Measurements from ENCODE around the gene CHGA.
A peak's percentile ranks its signal among the peaks of the same experiment; 100 is the strongest.

The CHGA gene

GRCh38 chr14:92906420-92906819, 16.5 kb upstream of the CHGA start:
- no peak for DNase-seq

GRCh38 chr14:92906823-92907222, 16.1 kb upstream of the CHGA start:
- DNase-seq = no peak

- DNase-seq = no peak
Measured at GRCh38 chr14:92907316-92907911, 15.5 kb upstream of the CHGA start.

- peak; percentile 35 for DNase-seq
Measured at GRCh38 chr14:92914087-92914656, 8.8 kb upstream of the CHGA start.

- no peak for DNase-seq
Measured at GRCh38 chr14:92916201-92916600, 6.7 kb upstream of the CHGA start.

- no peak for DNase-seq
Measured at GRCh38 chr14:92917041-92917940, 5.7 kb upstream of the CHGA start.

- DNase-seq = no peak
Measured at GRCh38 chr14:92917956-92918355, 5.0 kb upstream of the CHGA start.

GRCh38 chr14:92920001-92920400, 2.9 kb upstream of the CHGA start:
- DNase-seq = no peak

- DNase-seq = no peak
Measured at GRCh38 chr14:92922155-92922735, 705 bp upstream of the CHGA start.

GRCh38 chr14:92923744-92924103, 774 bp downstream of the CHGA start:
- no peak for DNase-seq

- DNase-seq = no peak
Measured at GRCh38 chr14:92924247-92924646, 1.3 kb downstream of the CHGA start.

GRCh38 chr14:92925446-92925845, 2.5 kb downstream of the CHGA start:
- DNase-seq = no peak

- DNase-seq = no peak
Measured at GRCh38 chr14:92926180-92926845, 3.4 kb downstream of the CHGA start.

- no peak for DNase-seq
Measured at GRCh38 chr14:92926931-92927330, 4.0 kb downstream of the CHGA start.

- no peak for DNase-seq
Measured at GRCh38 chr14:92927349-92928257, 4.7 kb downstream of the CHGA start.

- no peak for DNase-seq
Measured at GRCh38 chr14:92928258-92928629, 5.3 kb downstream of the CHGA start.

GRCh38 chr14:92928961-92929688, 6.2 kb downstream of the CHGA start:
- DNase-seq = no peak

GRCh38 chr14:92929689-92930608, 7.0 kb downstream of the CHGA start:
- DNase-seq = no peak

GRCh38 chr14:92930737-92931602, 8.0 kb downstream of the CHGA start:
- DNase-seq = no peak
